Osteocyte (in vitro differentiated cells): ENCODE results near the gene NOTCH1. TPM values are rescaled to one million over a fixed set of nuclear protein-coding genes. Genes with fewer than 3 reads are reported as not detected.

ENCODE experiments used
- DNase-seq: peaks from one replicate; pipeline ENCODE4 v3.0.0; 2021; ENCODE audit warnings: mixed read lengths; ENCODE audit not compliant: unreplicated experiment; ENCODE audit errors: extremely low spot score
- H3K27ac Mint-ChIP-seq: one replicate; pipeline ENCODE4 v1.8.0; 2021; ENCODE audit warnings: mild to moderate bottlenecking, mixed read lengths; ENCODE audit not compliant: unreplicated experiment
- H3K27me3 Mint-ChIP-seq: one replicate; pipeline ENCODE4 v1.8.0; 2021; ENCODE audit warnings: mixed read lengths; ENCODE audit not compliant: unreplicated experiment
- H3K36me3 Mint-ChIP-seq: one replicate; pipeline ENCODE4 v1.8.0; 2021; ENCODE audit warnings: mixed read lengths; ENCODE audit not compliant: unreplicated experiment
- H3K4me1 Mint-ChIP-seq: one replicate; pipeline ENCODE4 v1.8.0; 2021; ENCODE audit warnings: mixed read lengths; ENCODE audit not compliant: unreplicated experiment
- H3K4me3 Mint-ChIP-seq: one replicate; pipeline ENCODE4 v1.8.0; 2021; ENCODE audit warnings: mild to moderate bottlenecking, moderate library complexity, mixed read lengths; ENCODE audit not compliant: unreplicated experiment
- H3K9me3 Mint-ChIP-seq: one replicate; pipeline ENCODE4 v1.8.0; 2021; ENCODE audit warnings: mixed read lengths; ENCODE audit not compliant: unreplicated experiment
- CTCF ChIP-seq: fragments of 200-600 bp; sonication (generic); IDR thresholded peaks from 2 replicates; pipeline ENCODE4 v1.5.0; 2021; ENCODE audit warnings: antibody characterized with exemption, mild to moderate bottlenecking, moderate library complexity
- total RNA-seq: library from RNA; stranded (reverse); gene quantifications from 2 replicates; pipeline ENCODE4 v1.2.1, GENCODE V29; 2021

The NOTCH1 gene
- total RNA-seq, 1 donor from 2014 or later: 44.9 TPM

- H3K9me3 Mint-ChIP-seq: no peaks in the 10 kb centered on the region
- H3K36me3 Mint-ChIP-seq: peaks cover 3% of the 10 kb centered on the region
- no peak overlapping the region for H3K27ac Mint-ChIP-seq
- H3K27me3 Mint-ChIP-seq: no peaks in the 10 kb centered on the region
- no peak overlapping the region for H3K4me3 Mint-ChIP-seq
- H3K4me1 Mint-ChIP-seq: peaks cover 3% of the 10 kb centered on the region
- DNase-seq: no peak
- no peak for TF ChIP-seq CTCF
These were observed 29.6 kb downstream of the NOTCH1 start for GRCh38 chr9:136516191-136516654.

- H3K9me3 Mint-ChIP-seq: no peaks in the 10 kb centered on the region
- H3K36me3 Mint-ChIP-seq: peaks cover 5% of the 10 kb centered on the region
- H3K27ac Mint-ChIP-seq: no peak overlapping the region
- H3K4me3 Mint-ChIP-seq: no peak overlapping the region
- peaks cover 3% of the 10 kb centered on the region for H3K4me1 Mint-ChIP-seq
- H3K27me3 Mint-ChIP-seq: no peaks in the 10 kb centered on the region
- DNase-seq: no peak
- no peak for TF ChIP-seq CTCF
These were observed 30.6 kb downstream of the NOTCH1 start for GRCh38 chr9:136515276-136515675.

- DNase-seq: no peak
- H3K27ac Mint-ChIP-seq: no peak overlapping the region
- TF ChIP-seq CTCF: no peak
- H3K36me3 Mint-ChIP-seq: peaks cover 8% of the 10 kb centered on the region
- no peaks in the 10 kb centered on the region for H3K27me3 Mint-ChIP-seq
- no peaks in the 10 kb centered on the region for H3K9me3 Mint-ChIP-seq
- H3K4me3 Mint-ChIP-seq: no peak overlapping the region
- H3K4me1 Mint-ChIP-seq: no peaks in the 10 kb centered on the region
These were observed 31.7 kb downstream of the NOTCH1 start for GRCh38 chr9:136514022-136514714.

- Mint-ChIP-seq H3K4me1 (no peaks in the 10 kb centered on the region), H3K27ac (no peak overlapping the region), H3K4me3 (no peak overlapping the region), H3K36me3 (peaks cover 8% of the 10 kb centered on the region), H3K9me3 (no peaks in the 10 kb centered on the region), H3K27me3 (no peaks in the 10 kb centered on the region)
- DNase-seq: no peak
- TF ChIP-seq CTCF: no peak
These were observed 32.7 kb downstream of the NOTCH1 start for GRCh38 chr9:136513191-136513590.

- no peaks in the 10 kb centered on the region for H3K9me3 Mint-ChIP-seq
- H3K36me3 Mint-ChIP-seq: peaks cover 6% of the 10 kb centered on the region
- H3K27me3 Mint-ChIP-seq: no peaks in the 10 kb centered on the region
- H3K27ac Mint-ChIP-seq: no peak overlapping the region
- no peak for TF ChIP-seq CTCF
- H3K4me3 Mint-ChIP-seq: no peak overlapping the region
- no peak for DNase-seq
- no peaks in the 10 kb centered on the region for H3K4me1 Mint-ChIP-seq
These were observed 33.2 kb downstream of the NOTCH1 start for GRCh38 chr9:136512651-136513071.
